ENCODE results near the gene MAGEB2. TPM values are rescaled to one million over a fixed set of nuclear protein-coding genes. Genes with fewer than 3 reads are reported as not detected.

Gene MAGEB2
- total RNA-seq, 1 donor from 2014 or later: not detected

Other genes starting within 250 kb of the MAGEB2 start
- gene MAGEB3, start 15.1 kb downstream of the MAGEB2 start, total RNA-seq: not detected in 2 replicates
- gene MAGEB4, start 26.4 kb downstream of the MAGEB2 start, total RNA-seq: not detected in 2 replicates
- gene MAGEB1, start 31.6 kb downstream of the MAGEB2 start, total RNA-seq: not detected in 2 replicates
- not detected in 2 replicates for gene NR0B1, start 93.8 kb downstream of the MAGEB2 start, total RNA-seq